Measurements from ENCODE around the gene FIGNL2.
A peak's percentile ranks its signal among the peaks of the same experiment; 100 is the strongest.

Gene FIGNL2

DNA sequence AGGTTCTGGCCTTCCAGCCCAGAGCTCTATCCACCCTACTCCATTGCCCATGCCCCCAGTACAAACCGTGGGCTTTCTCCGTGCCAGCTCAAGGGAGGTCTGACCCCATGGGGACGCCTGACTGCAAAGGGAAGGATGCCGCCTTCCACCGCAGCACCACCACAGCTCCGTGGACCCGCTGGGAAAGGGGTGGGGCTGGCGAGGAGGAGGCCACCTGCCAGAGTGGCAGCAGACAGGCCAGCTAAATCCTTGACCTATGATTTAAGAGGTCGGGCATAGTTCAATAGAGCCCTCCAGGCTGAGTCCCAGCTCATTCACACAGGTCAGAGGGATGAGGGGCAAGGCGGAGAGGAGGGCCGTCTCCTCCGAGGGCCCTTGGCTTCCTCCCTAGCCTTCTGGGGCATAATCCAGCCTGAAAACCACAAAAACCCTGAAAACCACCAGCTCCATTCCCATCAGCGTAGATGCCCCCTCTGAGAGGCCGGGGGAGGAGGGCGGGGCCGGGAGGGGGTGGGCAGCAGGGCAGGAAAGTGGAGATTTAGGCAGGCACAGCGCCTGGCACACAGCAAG lies 14.9 kb upstream of the FIGNL2 start:
- Histone ChIP-seq H3K9ac (no peak overlapping the region), H4K20me1 (no peaks in the 10 kb centered on the region), H3K27ac (no peak overlapping the region; the same call in 1 of the 2 replicates), H3K4me1 (peaks cover 38% of the 10 kb centered on the region), H3K9me3 (no peaks in the 10 kb centered on the region), H3K27me3 (peaks cover 29% of the 10 kb centered on the region), H3K4me3 (peak overlapping the region; percentile 60), H3K36me3 (no peaks in the 10 kb centered on the region), H3K4me2 (peak overlapping the region; percentile 99)
- TF ChIP-seq Cebpa-rat (IDR thresholded peaks at IDR 0.05) = no peak

- Histone ChIP-seq H3K27ac (no peak overlapping the region), H3K9me3 (no peaks in the 10 kb centered on the region), H3K4me1 (peaks cover 33% of the 10 kb centered on the region), H3K4me3 (0 out of 2 replicates have a peak overlapping the region, but pooled peaks have one; percentile 60), H3K36me3 (no peaks in the 10 kb centered on the region), H4K20me1 (no peaks in the 10 kb centered on the region), H3K27me3 (peaks cover 24% of the 10 kb centered on the region), H3K4me2 (peak overlapping the region; percentile 99), H3K9ac (no peak overlapping the region)
- no peak for TF ChIP-seq Cebpa-rat (IDR thresholded peaks at IDR 0.05)
These were observed 14.4 kb upstream of the FIGNL2 start for GRCh38 chr12:51862947-51863346.

- Histone ChIP-seq H3K4me1 (peaks cover 32% of the 10 kb centered on the region), H3K27me3 (peaks cover 14% of the 10 kb centered on the region; the same call in 1 of the 2 replicates), H3K4me3 (no peak overlapping the region), H3K27ac (no peak overlapping the region), H3K9me3 (no peaks in the 10 kb centered on the region), H4K20me1 (no peaks in the 10 kb centered on the region), H3K4me2 (no peak overlapping the region), H3K36me3 (no peaks in the 10 kb centered on the region), H3K9ac (no peak overlapping the region)
- no peak for TF ChIP-seq Cebpa-rat (IDR thresholded peaks at IDR 0.05)
These were observed 12.5 kb upstream of the FIGNL2 start for GRCh38 chr12:51860986-51861385.

- Histone ChIP-seq H4K20me1 (no peaks in the 10 kb centered on the region), H3K9ac (no peak overlapping the region), H3K27ac (no peak overlapping the region), H3K9me3 (no peaks in the 10 kb centered on the region), H3K4me3 (no peak overlapping the region), H3K4me1 (peaks cover 15% of the 10 kb centered on the region), H3K4me2 (no peak overlapping the region), H3K27me3 (no peaks in the 10 kb centered on the region), H3K36me3 (no peaks in the 10 kb centered on the region)
- no peak for TF ChIP-seq Cebpa-rat (IDR thresholded peaks at IDR 0.05)
These were observed 7.3 kb upstream of the FIGNL2 start for GRCh38 chr12:51855586-51856428.

DNA sequence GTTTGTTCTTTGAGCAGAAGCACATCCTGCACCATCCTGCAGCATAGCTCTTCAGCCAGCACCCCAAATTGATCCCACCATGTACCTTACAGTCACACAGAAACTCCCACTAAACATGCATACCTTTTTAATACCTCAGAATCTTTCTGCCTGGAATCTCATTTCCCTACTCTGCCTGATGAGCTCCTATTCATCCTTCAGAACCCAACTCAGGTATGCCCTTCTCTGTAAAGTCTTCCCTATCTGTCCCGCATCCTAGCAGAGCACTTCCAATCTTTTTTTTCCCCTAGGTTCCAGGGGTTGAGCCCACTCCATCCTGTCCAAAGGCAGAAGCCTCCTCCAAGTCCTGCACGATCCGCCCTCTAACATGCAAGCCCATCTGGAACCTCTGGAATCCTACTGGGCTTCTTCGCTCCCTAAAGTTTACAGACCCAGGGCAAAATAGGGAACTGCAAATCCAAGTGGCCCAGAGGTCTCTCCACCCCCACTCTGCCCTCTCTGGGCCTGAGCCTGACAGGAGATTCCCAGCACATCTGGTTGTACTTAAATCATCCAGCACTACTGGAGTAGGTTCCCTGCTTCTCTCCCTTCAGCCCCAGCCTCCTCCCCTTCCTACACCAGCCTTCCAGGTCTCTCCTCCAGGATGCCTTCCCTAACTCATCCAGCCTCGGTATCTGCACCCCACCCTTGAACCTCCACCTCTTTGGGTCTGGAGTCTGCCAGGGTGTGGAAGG lies 4.1 kb upstream of the FIGNL2 start:
- H3K36me3 ChIP-seq = no peaks in the 10 kb centered on the region
- no peak overlapping the region for H3K9ac ChIP-seq
- no peaks in the 10 kb centered on the region for H4K20me1 ChIP-seq
- no peak overlapping the region for H3K4me2 ChIP-seq
- no peak for TF ChIP-seq Cebpa-rat (IDR thresholded peaks at IDR 0.05)
- peaks cover 25% of the 10 kb centered on the region for H3K4me1 ChIP-seq
- H3K9me3 ChIP-seq = no peaks in the 10 kb centered on the region
- H3K4me3 ChIP-seq = no peak overlapping the region
- H3K27ac ChIP-seq = no peak overlapping the region
- H3K27me3 ChIP-seq = peaks cover 19% of the 10 kb centered on the region

DNA sequence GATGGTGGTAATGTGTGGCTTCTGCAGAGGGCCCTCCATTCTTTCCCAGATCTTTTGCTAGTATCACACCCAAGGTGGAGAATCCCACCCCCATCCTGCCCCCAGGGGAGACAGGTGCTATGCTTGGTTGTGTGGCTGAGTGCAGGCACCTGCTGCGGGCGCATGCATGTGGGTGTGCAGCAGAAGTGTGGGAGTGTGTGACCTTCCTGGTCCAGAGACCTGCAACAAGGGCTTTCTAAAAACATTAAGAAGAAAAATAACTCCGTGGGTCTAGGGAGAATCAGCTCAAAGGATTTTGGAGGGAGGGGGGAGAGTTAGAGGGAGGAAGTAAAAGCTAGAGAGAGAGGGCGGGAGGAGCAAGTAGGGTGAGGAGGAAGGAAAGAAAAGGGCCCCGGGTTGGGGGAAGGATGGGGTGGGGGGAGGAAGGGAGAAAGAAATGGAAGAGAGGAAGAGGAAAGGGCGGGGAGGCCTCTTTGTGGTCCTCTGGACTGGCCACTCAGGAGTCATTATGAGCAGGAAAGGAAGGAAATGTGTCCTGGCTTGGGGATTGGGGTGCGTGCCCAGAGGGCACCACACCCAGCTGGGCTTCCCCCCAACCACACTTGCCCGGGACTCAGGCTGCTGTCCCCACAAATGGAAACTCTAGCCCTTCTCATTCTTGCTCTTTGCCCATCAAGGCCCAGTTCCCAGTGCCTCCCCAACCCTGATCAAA lies 3.1 kb upstream of the FIGNL2 start:
- no peak for TF ChIP-seq Cebpa-rat (IDR thresholded peaks at IDR 0.05)
- Histone ChIP-seq H3K27me3 (peaks cover 28% of the 10 kb centered on the region), H3K27ac (no peak overlapping the region), H3K4me1 (peaks cover 34% of the 10 kb centered on the region), H4K20me1 (no peaks in the 10 kb centered on the region), H3K4me2 (peak overlapping the region; percentile 44), H3K4me3 (no peak overlapping the region), H3K36me3 (no peaks in the 10 kb centered on the region), H3K9ac (no peak overlapping the region), H3K9me3 (no peaks in the 10 kb centered on the region)

DNA sequence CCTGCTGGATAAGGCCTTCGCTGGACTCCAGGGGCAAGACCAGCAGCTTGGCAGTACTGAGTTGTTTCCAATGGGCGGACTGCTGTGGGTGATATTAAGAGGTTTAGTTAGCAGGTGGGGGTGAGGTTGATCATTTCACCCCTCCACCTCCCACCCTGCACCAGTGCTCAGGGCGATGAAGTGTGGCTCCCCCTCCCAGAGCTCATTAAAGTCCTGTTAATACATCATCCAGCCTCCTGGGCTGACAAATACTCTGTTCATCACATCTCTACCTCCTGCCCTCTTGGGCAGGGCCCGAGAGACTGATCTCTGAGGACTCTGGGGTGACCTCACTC lies 2.4 kb upstream of the FIGNL2 start:
- H3K4me3 ChIP-seq = no peak overlapping the region
- no peak overlapping the region for H3K27ac ChIP-seq
- H3K36me3 ChIP-seq = no peaks in the 10 kb centered on the region
- peaks cover 34% of the 10 kb centered on the region for H3K27me3 ChIP-seq
- no peak for TF ChIP-seq Cebpa-rat (IDR thresholded peaks at IDR 0.05)
- no peak overlapping the region for H3K9ac ChIP-seq
- peaks cover 40% of the 10 kb centered on the region for H3K4me1 ChIP-seq
- H3K4me2 ChIP-seq = peak overlapping the region; percentile 44
- no peaks in the 10 kb centered on the region for H4K20me1 ChIP-seq
- no peaks in the 10 kb centered on the region for H3K9me3 ChIP-seq

- no peaks in the 10 kb centered on the region for H3K9me3 ChIP-seq
- no peak overlapping the region for H3K9ac ChIP-seq
- no peaks in the 10 kb centered on the region for H4K20me1 ChIP-seq
- peak overlapping the region; percentile 44 for H3K4me2 ChIP-seq
- H3K27me3 ChIP-seq = peaks cover 35% of the 10 kb centered on the region
- H3K36me3 ChIP-seq = no peaks in the 10 kb centered on the region
- peaks cover 41% of the 10 kb centered on the region for H3K4me1 ChIP-seq
- H3K4me3 ChIP-seq = no peak overlapping the region
- H3K27ac ChIP-seq = no peak overlapping the region
- no peak for TF ChIP-seq Cebpa-rat (IDR thresholded peaks at IDR 0.05)
These were observed 1.8 kb upstream of the FIGNL2 start for GRCh38 chr12:51850081-51850964.
